Measurements from ENCODE around the gene SLC2A13. TPM values are rescaled to one million over a fixed set of nuclear protein-coding genes. Genes with fewer than 3 reads are reported as not detected.

SLC2A13 gene
- total and polyA plus RNA-seq, 10 donors: 1.1 to 17.1 (median 7.6) TPM

GRCh38 chr12:39935839-39936238 is 170.0 kb downstream of the SLC2A13 start:
- Histone ChIP-seq H3K9me3 (peaks cover 0 to 1% (median 0%) of the 10 kb centered on the region in 8 donors), H3K27ac (no peak overlapping the region), H3K4me1 (no peaks in the 10 kb centered on the region), H3K4me3 (no peak overlapping the region), H3K27me3 (replicated peaks in 1 of 7) (no peaks in the 10 kb centered on the region), H3K36me3 (no peaks in the 10 kb centered on the region)
- TF ChIP-seq POLR2A (IDR thresholded peaks at IDR 0.05): no peak
- no peak for TF ChIP-seq POLR2AphosphoS5 (IDR thresholded peaks at IDR 0.05)
- TF ChIP-seq, protein P1, sequence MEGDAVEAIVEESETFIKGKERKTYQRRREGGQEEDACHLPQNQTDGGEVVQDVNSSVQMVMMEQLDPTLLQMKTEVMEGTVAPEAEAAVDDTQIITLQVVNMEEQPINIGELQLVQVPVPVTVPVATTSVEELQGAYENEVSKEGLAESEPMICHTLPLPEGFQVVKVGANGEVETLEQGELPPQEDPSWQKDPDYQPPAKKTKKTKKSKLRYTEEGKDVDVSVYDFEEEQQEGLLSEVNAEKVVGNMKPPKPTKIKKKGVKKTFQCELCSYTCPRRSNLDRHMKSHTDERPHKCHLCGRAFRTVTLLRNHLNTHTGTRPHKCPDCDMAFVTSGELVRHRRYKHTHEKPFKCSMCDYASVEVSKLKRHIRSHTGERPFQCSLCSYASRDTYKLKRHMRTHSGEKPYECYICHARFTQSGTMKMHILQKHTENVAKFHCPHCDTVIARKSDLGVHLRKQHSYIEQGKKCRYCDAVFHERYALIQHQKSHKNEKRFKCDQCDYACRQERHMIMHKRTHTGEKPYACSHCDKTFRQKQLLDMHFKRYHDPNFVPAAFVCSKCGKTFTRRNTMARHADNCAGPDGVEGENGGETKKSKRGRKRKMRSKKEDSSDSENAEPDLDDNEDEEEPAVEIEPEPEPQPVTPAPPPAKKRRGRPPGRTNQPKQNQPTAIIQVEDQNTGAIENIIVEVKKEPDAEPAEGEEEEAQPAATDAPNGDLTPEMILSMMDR (IDR thresholded peaks at IDR 0.05 in 8 of 11, conservative IDR thresholded peaks at IDR 0.05 in 3 of 11): no peak
- WGBS, 5 donors: 77 to 92% (median 90%) methylated on average over 2 of the region's 2 CpGs
- intact Hi-C loops (cut with DNase I; ENCODE audit: low total_unique reads): no loop called here
- no peak for DNase-seq

DNA sequence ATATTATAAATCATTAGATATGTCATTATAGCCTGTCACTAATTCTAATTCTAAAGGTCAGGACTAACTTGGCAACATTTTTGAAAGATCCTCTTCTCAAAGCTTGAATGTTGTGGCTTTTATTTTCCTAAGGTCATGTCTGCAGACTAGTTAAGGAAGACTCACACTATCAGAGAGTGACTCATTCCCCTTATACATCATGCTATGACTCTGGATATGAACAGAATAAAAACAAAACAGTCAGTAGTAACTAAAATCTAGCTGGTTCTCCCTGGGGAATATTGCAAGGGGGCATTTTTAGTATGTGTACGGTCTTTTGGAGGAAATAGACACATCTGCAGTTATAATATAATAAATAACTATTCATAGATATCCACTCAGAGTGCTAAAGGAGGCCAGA is 170.6 kb downstream of the SLC2A13 start:
- Histone ChIP-seq H3K36me3 (no peaks in the 10 kb centered on the region), H3K27ac (no peak overlapping the region), H3K4me3 (no peak overlapping the region), H3K4me1 (no peaks in the 10 kb centered on the region), H3K9me3 (no peaks in the 10 kb centered on the region), H3K27me3 (replicated peaks in 1 of 7) (no peaks in the 10 kb centered on the region)
- TF ChIP-seq POLR2AphosphoS5 (IDR thresholded peaks at IDR 0.05): no peak
- TF ChIP-seq POLR2A (IDR thresholded peaks at IDR 0.05): no peak
- TF ChIP-seq, protein P1 (IDR thresholded peaks at IDR 0.05 in 8 of 11, conservative IDR thresholded peaks at IDR 0.05 in 3 of 11): no peak
- WGBS, 5 donors: 62 to 76% (median 65%) methylated on average over 1 of the region's 1 CpG
- intact Hi-C loops (cut with DNase I; ENCODE audit: low total_unique reads): no loop called here
- no peak for DNase-seq

DNA sequence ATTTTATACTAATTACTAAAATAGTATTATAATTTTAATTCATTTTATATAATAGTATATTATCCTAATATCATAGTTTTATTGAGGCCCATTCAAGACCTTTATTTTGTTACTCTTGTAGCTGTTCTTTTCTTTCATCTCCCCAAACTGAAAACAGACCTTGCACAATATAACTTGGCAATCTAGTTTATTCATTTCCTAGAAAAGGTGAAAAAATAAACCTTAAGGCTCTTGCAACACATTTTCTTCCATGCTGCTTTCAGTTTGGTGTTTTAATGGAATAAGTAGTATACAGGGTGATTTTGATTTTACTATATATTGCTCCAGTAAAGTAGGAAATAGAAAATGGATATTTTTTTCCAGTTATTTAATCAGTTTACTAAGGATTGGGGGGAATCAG is 174.0 kb downstream of the SLC2A13 start:
- intact Hi-C loops (cut with DNase I; ENCODE audit: low total_unique reads): no loop called here
- no peak for DNase-seq

DNA sequence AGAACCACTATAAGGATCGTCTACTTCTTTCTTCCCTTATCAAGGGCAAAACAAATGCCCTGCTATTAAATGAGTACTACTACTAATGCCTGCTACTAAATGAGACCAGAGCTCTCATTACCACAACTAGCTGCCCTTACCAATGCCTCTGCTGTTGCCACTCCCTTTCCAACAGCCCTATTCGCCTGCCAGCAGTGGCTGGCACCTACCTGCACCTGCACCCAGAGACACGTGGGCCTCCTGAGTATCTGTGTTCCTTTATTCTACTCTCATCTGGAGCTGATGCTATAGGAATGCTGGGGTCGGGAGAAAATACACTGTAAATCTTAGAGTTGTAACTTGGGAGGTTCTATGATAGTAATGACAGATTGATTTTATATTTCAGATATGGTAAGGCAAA is 174.7 kb downstream of the SLC2A13 start:
- H3K36me3 ChIP-seq: no peaks in the 10 kb centered on the region
- no peaks in the 10 kb centered on the region for H3K9me3 ChIP-seq
- no peaks in the 10 kb centered on the region for H3K4me1 ChIP-seq
- H3K27me3 ChIP-seq (replicated peaks in 1 of 7): no peaks in the 10 kb centered on the region
- TF ChIP-seq POLR2AphosphoS5 (IDR thresholded peaks at IDR 0.05): no peak
- no peak for DNase-seq
- WGBS, 5 donors: 67 to 88% (median 82%) methylated on average over 4 of the region's 4 CpGs
- no peak overlapping the region for H3K4me3 ChIP-seq
- H3K27ac ChIP-seq: no peak overlapping the region
- intact Hi-C loops (cut with DNase I; ENCODE audit: low total_unique reads): no loop called here

More for the DNA sequence above, 174.0 kb downstream of the SLC2A13 start:
- Histone ChIP-seq H3K4me1 (no peaks in the 10 kb centered on the region), H3K27me3 (replicated peaks in 1 of 7) (no peaks in the 10 kb centered on the region), H3K4me3 (no peak overlapping the region), H3K9me3 (no peaks in the 10 kb centered on the region), H3K27ac (no peak overlapping the region), H3K36me3 (no peaks in the 10 kb centered on the region)
- TF ChIP-seq, protein P1 (IDR thresholded peaks at IDR 0.05 in 8 of 11, conservative IDR thresholded peaks at IDR 0.05 in 3 of 11): no peak
- TF ChIP-seq POLR2AphosphoS5 (IDR thresholded peaks at IDR 0.05): no peak
- no peak for TF ChIP-seq POLR2A (IDR thresholded peaks at IDR 0.05)

DNA sequence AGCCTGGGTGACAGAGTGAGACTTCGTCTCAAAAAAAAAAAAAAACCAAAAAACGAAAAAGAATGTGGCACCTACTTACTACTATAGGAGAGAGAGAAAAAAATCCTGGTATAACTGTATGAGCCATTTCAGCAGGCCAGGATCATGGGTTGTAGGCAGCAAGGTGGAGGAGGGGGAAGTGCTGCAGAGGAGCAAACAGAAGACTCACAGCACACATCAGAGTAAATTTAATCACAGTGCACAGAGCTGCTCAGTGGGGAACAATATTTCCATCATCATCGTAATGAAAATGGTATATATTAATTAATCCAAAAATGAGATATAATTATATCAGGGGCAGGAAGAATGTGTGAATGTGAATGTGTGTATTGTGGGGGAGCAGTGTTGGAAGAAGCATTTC is 175.8 kb downstream of the SLC2A13 start:
- H3K27me3 ChIP-seq (replicated peaks in 1 of 7): no peaks in the 10 kb centered on the region
- intact Hi-C loops (cut with DNase I; ENCODE audit: low total_unique reads): no loop called here
- WGBS, 5 donors: 71 to 91% (median 76%) methylated on average over 3 of the region's 3 CpGs
- TF ChIP-seq POLR2AphosphoS5 (IDR thresholded peaks at IDR 0.05) (no peak), POLR2A (IDR thresholded peaks at IDR 0.05) (no peak)
- TF ChIP-seq, protein P1 (IDR thresholded peaks at IDR 0.05 in 8 of 11, conservative IDR thresholded peaks at IDR 0.05 in 3 of 11): no peak
- H3K27ac ChIP-seq: no peak overlapping the region
- H3K9me3 ChIP-seq: no peaks in the 10 kb centered on the region
- H3K4me3 ChIP-seq: no peak overlapping the region
- no peak for DNase-seq
- H3K4me1 ChIP-seq: no peaks in the 10 kb centered on the region
- H3K36me3 ChIP-seq: no peaks in the 10 kb centered on the region
